Right kidney (tissue), 1 donor: Measurements from ENCODE around the gene RTN4RL2.
"Not testable (repeated sequence)": the region's sequence is repeated elsewhere in the genome, so short reads cannot be mapped to it uniquely, and the experiment has no call there.

Source experiments
- DNase-seq: peaks from one replicate; pipeline ENCODE4 v3.0.0-alpha.2; 2016

The RTN4RL2 gene

DNA sequence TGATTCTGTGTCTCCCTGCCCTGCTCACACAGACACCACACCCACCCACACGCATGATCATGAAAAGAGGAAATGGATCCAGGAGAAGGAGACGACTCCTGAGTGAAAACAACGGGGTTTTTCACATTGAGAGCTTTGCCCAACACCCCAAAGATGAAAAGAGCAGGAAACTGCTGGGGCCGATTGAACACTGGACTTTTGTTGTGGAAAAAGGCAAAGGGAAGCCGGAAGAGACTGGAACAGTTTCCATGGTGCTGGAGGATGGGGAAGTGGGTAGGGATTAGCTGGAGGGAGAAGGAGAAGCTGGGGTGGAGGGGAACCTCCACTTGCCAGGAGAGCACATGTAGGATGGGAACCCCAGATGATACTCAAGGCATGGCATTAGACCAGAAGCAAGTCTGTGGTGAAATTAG lies 28.2 kb upstream of the RTN4RL2 start:
- DNase-seq = no peak

DNA sequence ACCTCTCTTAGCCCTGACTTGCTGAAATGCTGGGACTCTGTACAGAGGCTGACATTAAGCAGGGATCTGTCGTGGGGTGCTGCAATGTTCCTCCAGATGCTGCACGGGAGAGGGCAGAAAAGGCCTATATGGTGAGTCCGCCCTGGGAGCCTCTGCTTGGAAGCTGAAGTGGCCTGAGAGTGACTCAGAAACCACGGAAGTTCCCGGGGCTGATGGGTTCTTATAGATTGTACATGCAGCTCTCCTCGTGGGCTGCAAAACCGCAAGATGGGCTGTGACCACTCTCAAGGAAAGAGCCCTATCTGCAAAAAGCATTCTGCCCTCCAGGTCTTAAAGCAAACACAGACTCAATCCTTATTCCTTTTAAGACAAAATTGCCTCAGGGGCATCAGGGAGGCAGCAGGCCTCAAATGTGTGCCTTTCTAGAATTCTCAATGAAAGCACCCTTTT lies 27.6 kb upstream of the RTN4RL2 start:
- no peak for DNase-seq

DNA sequence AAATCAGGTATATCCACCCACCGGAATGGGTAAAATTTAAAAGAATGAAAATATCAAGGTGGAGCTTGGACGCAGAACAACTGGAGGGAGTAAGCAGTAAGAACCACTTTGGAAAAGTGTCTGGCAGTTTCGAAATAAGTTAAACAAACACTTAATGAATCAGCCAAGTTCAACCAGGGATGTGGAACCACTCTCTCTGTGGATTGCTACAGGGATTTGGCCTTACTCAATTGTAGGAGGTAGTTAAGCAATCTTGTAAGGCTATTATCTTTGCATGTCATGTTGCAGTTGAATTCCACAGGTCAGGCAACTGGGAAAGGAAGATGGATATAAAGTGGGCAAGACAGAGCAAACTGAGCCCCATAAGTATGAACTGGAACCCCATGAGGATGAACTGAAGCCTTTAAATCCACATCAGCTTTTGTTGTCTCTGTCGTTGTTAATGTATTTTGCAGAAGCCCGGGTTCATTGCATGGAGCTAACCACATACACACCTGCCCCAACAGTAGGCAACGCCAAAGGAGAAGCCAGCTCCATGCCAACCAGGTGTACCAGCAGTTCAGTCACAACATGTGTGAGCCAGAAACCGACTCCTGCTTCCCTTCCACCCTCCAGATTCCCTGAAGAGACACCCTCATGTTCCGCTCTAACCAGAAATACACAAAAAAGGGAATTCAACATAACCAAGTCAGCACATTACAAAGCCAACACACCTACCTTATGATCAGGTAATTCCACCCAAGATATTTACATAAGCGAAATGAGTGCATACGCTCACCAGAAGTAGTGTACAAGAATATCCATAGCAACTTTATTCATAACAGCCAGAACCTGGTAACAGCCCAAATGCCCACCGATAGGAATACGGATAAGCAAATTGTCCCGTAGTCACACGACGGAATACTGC lies 25.4 kb upstream of the RTN4RL2 start:
- DNase-seq = no peak

DNA sequence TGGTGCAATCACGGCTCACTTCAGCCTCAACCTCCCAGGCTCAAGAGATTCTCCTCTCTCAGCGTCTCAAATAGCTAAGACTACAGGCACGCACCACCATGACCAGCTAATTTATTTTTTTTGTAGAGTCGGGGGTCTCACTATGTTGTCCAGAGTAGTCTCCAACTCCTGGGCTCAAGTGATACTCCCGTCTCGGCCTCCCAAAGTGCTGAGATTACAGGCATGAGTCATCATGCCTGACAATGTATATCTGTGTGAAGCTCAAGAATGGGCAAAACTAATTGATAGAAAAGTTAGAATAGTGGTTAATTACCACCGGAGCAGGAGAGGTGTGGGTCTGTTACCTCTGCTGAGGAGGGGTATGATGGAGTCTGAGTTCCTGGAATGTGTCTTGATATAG lies 24.3 kb upstream of the RTN4RL2 start:
- no peak for DNase-seq

DNA sequence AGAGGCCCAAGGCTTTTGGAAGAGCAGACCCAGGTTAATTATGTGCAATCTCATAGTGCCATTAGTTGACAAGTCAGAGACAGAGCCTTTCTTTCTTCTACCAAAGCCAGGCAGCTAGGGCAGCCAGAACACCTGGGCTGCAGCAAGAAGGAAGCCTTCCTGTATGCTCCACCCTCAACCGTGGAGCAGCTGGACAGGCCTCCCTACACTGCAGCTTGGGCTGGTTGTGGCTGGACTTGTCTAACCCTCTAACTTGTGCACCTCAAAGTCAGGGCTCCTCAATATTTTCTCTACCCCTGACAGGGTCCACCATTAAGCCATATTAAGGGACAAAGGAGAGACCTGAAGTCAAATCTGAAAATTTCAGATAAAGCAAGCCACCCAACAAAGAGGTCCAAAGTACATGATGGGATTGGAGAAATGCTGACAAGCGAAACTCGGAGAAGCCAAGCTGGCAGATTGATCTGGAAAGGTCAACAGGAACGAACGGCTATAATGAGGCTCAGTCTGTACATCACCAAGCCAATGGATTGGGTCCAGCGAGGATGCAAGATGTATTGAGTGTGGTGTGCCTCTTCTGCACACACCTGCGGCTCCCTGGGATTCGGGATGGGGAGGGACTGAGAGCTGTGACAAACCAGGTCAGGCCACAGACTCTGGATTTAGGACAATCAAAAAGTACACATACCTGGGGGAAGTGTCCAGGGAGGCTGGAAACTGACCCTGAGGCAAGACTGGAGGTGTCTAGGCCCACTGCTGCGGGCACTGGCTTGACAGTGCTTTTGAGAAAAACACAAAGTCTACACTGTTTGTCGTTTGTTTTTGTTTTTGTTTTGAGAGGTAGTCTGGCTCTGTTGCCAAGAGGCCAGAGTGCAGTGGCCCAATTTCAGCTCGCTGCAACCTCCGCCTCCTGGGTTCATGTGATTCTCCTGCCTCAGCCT lies 21.7 kb upstream of the RTN4RL2 start:
- no peak for DNase-seq

DNA sequence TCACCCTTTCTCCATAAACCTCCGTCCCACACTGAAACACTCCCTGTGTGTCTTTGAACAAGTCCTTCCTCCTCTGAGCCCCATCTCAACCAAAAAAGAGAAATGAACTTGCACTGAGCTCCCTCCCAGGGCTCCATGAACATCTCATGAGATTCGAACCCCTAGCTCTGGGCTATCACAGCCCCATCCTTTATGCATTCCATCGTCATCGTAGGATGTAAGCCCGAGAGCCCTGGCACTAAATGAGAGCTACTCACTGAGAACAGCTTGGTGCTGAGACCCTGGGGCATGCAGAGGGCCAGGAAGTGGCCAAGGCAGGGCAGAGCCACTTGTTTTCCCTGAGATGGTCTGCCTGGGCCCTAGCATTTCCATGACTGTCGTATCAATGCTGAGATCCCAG lies 20.5 kb upstream of the RTN4RL2 start:
- no peak for DNase-seq

DNA sequence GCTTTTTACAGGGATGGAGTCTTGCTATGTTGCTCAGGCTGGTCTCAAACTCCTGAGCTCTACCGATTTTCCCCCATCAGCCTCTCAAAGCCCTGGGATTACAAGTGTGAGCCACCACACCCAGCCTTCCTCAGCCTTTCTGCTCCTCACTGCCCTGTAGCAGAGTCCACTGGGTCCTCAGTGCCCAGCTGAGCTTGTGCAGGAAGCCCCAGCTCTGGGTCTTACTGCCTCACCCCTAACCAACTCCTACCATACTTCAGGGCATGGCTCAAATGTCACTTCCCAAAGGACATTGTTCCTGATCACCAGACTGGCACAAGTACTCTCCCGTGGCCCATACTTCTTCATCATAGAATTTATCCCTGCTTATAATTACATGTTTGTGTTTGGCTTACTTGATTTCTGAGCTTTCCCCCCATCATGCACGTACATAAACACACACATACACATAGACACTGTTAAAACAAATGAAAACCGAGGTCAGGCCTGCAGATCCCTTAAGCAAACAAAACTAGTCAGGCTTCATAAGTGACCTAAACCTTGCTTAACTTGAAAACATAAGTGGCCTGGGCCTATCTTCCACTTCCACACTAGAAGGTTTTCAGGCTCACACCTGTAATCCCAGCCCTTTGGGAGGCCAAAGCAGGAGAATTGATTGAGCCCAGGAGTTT lies 19.4 kb upstream of the RTN4RL2 start:
- DNase-seq = no peak

DNA sequence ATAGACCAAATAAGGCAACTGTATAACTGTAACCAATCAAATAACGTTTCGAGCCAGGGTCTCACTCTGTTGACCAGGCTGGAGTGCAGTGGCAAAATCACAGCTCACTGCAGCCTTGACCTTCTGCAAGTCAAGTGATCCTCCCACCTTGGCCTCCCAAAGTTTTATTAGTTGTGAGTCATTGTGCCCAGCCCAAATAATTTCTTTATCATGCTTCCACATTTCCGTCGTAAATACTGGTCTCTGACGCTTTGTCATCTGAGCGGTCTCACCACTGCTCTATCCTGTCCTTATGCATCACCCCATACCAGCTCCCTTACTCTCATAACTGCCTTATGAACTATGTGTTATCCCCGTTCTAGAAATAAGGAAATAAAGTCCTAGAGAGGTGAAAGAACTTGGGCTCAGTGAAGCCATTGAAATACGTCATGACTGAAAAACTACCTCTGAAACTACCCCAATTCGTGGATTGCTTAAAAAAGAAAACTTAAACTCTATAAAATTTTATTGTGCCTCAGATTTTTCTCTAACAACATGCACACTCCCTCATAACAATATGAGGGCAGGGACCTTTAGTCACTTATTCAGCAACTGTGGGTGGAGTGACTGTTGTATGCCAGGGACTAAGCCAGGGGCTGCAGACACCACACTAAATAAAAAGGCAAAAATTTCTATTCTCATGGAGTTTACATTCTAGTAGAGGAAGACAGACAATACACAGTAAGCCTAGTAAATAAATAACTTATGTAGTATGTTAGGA lies 15.8 kb upstream of the RTN4RL2 start:
- DNase-seq = no peak

DNA sequence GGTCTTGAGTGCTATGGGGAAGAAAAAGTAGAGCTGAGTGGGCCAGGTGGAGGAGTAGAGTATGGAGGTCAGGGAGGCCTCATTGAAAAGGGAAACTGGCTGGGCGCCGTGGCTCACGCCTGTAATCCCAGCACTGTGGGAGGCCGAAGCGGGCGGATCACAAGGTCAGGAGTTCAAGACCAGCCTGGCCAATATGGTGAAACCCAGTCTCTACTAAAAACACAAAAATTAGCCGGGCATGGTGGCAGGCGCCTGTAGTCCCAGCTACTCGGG lies 15.3 kb upstream of the RTN4RL2 start:
- DNase-seq = not testable (repeated sequence)

DNA sequence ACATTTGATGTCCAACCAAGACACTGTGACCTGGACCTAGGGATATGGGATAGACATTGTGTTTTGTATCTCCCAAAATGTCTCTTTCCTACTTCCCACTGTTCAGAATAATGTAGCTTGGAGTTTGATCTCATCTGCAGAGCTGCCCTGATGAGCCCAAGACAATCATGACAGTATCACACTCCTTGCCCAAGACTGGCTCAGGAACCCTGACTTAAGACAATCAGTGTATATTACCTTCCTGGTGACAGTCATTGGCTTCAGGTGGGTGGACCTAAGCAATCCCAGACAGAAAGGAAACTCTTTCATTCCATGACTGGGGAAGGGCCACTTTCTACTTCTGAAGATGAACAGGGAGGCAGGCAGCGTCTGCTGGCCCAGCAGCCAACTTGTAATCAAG lies 14.3 kb upstream of the RTN4RL2 start:
- DNase-seq = no peak

DNA sequence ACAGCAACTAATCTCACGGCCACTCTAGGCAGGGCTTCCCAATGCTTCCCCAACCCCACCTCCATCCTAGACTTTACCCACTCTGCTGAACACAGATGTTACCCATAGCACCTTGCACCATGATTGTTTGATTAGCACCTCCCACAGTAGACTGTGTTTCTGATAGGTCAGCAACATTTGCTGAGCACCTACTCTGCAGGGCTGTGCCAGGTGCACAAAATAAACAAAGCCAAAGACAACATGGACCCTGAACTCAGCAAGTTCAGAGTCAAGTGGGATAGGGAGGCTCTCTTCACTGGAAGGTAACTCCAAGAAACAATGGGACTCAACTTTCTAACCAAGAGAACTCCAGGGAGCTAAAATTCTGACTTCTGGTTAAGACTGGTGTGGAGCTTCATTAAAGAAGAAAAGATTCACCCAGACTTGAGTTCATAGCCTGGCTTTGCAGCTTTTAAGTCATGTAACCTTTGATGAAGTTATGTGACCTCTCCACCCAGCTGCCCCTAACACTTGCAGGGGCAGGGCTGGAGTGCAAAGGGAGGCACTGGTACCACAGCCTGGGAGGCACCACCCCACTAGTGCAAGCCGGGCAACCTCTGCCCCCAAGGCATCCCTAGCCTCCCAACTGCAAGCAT lies 6.7 kb upstream of the RTN4RL2 start:
- DNase-seq = no peak

DNA sequence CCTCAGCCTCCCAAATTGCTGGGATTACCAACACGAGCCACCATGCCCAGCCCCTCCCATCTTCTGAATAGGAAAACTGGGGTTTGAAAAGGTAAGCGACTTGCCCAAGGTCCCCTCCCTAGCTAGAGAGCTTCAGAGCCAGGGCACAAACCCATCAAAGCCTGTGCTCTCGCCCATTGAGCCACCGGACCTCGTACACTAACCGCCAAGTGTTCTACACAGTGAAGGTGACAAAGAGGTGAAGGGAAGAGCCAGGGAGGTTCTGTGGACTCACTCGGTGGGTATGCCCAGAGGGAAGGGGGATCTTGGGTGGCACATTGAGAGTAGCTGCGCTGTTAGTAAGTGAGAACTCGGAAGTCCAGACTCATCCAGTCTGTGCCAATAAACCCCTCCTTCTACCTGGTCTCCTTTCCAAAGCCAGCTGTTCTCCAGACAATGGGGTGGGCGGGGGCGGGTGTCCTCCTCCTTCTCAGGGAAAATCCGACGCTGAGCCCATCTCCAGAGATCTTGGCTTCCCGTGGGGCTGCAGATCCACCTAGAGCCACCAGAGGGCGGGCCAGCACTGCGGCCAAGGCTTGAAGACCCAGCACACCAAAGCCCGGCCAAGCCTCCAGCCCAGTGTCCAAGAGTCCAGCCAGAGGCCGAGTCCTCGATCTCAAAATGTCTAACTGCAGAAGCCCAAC lies 3.2 kb upstream of the RTN4RL2 start:
- DNase-seq = peak; percentile 80

DNA sequence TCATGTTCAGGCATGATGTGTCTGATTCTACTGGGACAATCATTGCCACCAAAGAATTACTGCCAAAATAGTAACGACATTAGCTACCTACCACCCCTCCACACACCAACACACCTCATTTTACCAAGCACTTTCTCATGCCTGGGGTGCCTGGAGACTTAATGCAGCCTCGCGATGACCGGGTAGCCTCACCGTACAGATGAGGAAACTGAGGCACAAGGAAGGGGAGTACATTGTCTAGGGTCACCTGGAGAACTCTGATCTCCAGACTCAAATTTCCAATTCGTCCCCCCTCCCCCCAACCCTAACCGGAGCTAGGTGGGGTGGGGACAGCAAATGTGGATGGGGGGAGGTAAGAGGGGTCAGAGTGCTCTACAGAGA lies 2.7 kb upstream of the RTN4RL2 start:
- DNase-seq = no peak

DNA sequence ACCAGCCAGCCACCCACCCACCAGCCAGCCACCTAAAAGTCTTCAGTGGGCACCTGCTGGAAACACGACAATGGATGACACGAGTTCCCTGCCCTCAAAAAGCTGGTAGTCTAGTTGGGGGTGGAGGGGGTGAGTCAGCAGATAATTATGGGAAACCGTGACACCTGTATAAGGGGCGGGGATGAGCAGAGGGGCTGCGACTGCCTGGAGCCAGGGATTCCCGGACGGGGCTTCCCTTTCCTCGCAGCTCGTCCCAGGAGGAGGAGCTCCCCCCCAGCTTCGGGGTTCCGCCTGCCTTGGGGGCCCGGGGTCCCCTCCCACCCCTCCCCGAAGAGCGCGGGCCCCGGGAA lies 2.3 kb upstream of the RTN4RL2 start:
- peak; percentile 20 for DNase-seq

DNA sequence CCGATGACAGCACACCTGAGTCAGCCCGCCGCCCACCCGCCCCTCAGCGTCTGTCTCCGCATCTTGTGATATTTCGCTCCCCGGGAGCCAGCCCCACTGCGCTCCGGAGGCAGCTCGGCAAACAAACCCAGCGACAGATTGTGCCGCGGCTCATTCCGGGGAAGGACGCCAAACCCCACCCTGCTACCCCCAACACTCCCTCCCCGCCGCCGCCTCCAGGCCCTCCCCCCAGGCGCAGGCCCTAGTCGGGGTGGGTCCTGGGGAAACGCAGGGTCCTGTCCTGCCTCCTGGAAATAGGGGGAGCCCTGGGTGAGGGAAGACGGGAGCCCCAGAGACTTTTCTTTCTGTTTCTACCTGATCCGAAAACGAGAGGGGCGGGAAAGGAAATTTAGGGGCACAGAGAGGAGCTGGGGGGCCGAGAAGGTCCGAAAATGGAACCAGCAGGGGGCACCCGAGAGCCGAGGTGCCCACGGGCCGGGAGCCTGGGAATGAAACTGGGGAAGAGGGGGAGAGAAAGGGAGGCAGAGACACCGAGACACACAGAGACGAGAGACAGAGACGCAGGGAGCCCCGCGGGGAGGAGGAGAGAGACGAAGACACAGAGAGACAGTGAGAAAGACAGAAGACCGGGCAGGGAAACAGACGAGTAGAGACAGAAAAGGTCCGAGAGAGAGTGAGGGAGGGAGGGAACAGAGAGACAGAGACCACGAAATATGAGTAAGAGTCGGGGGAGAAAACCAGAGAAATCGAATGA lies 1.7 kb upstream of the RTN4RL2 start:
- peak; percentile 73 for DNase-seq

DNA sequence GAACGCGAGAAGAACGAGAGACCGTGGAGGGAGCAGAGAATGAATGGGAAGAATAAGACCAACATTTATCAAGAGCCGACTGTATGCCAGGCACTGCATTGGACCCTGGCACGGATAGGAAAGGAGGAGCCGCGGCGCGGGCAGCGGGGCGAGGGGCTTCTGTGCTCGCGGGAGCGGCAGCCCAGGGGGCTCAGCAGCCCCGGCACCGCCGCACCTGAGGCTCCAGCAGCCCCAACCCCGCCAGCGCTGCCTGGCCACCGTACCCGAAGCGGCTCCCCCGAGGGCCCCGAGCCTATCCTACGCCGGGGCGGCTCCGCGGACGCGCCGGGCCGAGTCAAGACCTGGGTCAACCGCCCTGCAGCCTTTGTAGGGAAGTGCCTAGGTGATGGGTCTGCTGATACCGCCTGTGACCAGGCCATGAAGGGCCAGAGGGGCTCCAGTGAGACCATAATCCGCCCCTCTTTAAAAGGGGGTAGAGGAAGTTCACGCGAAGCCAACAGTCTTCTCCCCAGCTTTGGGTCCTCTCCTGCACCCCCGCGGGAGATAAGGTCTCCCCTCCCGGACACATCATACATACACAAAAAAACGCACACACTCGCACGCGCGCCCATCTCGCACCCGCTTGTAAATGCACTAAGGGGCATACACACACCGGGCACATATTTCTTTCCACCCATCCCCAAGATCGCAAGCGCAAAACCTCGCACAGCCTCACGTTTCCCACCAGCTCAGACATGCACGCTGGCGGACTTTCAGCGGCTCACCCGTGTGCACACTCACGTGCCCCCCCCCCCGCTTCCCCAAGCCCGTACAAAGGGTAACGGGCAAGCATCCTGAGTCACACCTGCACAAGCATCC lies 935 bp upstream of the RTN4RL2 start:
- DNase-seq = peak; percentile 58

DNA sequence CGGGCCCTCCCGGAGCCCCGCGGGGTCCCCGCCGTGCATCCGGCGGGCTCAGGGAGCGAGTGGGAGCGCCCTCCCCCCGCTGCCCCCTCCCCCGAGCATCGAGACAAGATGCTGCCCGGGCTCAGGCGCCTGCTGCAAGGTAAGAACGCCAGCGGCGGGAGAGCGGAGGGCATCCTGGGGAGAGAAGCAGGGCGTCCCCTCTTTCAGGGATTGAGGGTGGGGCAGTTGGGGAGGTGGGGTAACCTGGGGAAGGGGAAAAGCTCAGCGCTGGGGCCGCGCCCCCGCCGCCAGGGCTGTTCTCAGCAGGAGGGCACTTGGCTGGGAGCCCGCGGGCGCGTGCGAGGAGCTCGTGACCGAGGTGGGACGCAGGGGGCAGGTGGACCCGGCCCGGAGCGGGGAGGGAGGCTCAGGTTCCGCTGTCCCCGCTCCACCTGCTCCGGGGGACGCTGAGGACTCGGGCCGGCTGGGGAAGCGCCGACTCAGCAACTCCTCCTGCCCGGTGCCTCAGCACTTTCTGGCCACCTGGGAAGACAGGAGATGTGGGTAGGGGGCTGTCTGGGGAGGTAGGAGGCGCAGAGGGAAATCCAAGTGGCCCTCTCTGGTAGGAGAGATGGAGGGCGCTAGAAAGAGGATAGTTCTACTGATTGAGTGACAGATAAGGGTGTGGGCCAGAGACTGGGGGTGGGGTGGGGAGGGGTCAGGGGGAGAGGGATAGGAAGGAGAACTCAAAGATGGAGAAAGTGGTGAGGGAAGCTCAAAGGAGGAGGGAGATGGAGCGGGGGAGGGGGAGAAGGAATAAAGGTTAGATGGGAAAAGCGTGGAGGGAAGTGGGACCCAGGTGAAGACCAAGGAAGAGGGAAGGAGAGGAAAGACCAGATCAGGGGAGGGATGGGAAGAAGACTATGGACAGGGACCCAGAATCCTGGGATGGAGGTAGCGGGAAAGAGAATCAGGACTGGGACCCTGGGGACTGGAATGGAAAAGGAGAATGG lies 726 bp downstream of the RTN4RL2 start:
- DNase-seq = peak; percentile 50

DNA sequence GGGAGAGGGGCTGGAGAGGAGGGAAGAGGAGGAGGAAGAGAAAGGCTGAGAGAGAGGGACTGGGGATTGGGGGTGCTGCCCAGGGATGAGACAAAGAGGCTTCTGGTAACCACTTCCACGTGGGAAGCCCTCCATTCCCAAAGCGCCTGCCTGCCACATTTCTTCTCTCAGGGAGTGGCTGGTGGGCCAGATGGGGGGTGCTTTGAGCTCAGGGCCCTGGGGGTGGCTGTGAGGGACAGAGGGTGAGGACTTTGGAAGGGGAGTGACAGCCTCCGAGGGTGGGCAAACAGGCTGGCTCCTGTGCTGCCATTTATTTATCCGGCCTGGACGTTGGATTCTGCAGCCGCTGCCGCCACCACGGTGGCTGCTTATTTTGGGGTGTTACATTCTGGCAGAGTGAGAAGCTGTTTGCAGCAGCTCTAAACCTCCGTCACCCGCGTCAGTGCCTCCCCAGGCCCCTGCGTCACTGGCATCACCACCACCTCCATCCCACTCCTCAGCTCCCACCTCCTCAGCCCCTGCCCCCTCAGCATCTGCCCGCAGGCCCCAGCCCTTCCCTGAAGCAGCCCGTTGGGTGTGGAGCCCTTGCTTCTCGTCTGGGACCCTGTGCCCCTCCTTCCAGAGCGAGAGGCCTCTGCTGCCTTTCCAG lies 1.6 kb downstream of the RTN4RL2 start:
- DNase-seq = no peak
